Activated CD4-positive, CD25-positive, alpha-beta regulatory T cell treated with anti-CD3 and anti-CD28 coated beads, Interleukin-2, amount 50 U/mL, for 24 hours (primary cell): Measurements from ENCODE around the gene SEC14L2.
"Not testable (repeated sequence)": the region's sequence is repeated elsewhere in the genome, so short reads cannot be mapped to it uniquely, and the experiment has no call there.

Source experiments
- ATAC-seq, 2 donors: fragments of 150-1000 bp; cut with Tn5 transposase; one replicate each; pipeline ENCODE4 v1.10.0; 2021; ENCODE audit warnings: mild to moderate bottlenecking in 1 of 2, moderate library complexity in 1 of 2

SEC14L2 gene

GRCh38 chr22:30380011-30380410 is 16.8 kb upstream of the SEC14L2 start:
- ATAC-seq, result no peak

DNA sequence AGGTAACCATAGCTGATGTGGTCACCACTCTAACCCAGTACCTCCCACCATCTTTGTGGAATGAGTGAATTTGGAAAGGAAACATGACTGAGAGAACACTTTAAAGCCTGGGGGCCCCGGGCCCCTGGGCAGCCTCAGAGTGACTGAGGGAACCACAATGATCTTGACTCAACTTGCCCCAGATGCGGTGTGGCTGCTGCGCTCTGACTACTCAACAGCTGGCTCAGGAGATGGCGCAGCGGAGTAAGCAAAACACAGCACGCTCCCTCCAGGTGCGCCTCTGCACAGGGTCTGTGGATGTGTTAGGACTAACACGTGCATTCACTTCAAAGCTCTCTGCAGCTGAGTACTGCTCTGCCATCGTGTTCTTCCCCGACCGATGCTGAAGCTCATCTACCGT is 15.6 kb upstream of the SEC14L2 start:
- no peak for ATAC-seq

- no peak for ATAC-seq
Observed at GRCh38 chr22:30382340-30382739, 14.5 kb upstream of the SEC14L2 start.

GRCh38 chr22:30383061-30383460 is 13.8 kb upstream of the SEC14L2 start:
- no peak for ATAC-seq

DNA sequence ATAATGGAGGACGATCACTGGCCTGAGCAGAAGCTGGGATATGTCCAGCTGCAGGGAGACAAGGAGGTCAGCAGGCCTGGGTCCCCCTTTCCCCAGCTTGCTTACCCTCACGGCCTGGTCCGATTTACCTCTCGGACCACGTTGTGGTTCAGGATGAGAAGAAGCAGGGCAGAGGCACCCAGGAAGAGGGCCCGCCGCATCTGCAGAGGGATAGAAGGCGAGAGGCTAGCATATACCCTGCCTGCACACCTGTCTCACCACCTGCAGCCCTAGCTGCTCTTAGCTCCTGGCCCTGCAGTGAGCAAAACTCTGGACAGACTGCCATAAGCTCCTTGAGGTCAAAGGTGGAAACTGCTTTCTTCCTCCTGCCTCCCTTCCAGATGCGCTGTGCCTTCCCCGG is 10.9 kb upstream of the SEC14L2 start:
- ATAC-seq, result no peak

DNA sequence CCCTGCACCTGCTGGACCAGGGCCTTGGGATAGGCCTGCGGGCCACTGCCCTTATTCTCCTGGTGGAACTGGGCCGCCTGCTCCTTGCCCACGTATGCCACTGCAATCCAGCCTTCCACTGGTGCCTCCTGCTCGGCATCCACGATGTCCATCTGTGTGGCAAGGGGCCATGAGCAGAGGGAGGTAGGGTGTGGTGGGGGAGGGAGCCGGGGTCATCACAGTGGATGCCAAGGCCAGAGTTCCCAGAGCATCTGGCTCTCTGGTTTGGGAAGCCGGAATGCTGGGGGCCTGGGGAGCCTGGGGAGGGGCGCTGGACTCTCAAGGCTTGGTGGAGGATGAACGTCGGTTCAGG is 10.2 kb upstream of the SEC14L2 start:
- ATAC-seq, result no peak

GRCh38 chr22:30386960-30387827 is 9.6 kb upstream of the SEC14L2 start, which contains the start of gene RNF215:
RNF215 (minus strand) TSS chr22:30387411; CDS start chr22:30387313, 98 bp downstream.
- peak; percentile 79 to 89 for ATAC-seq

GRCh38 chr22:30390974-30391691 is 5.7 kb upstream of the SEC14L2 start:
- peak; percentile 61 to 64 for ATAC-seq

DNA sequence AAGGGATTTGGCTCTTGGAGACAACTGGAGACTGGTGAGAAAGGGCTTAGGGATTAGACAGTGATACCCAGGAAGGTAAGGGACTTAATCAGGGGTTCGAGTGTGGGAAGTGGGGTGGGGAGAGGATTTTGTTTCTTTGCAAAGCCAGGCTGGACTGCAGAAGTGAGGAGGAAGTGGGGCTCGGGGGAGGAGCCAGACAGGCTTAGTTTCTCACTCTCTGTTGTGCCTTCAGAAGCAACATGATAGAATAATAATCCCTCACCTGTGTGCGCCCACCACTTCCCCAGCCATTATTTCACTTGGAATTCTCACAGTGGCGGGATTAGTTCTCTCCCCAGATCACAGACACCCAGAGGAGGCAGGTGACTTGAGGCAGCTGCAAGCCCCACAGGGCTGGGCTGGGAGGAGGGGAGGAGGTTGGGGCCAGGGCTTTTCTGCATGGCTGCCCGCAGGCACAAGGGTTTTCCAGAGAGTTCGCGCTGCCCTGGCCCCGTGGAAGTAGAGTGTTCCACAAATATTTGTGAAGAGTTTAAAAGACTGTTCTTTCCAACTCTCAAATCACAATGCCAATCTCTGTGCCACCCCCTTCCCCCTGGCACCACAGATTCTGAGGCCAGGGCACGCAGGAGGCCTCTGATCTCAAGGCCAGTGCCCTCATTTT is 4.0 kb upstream of the SEC14L2 start:
- no peak for ATAC-seq

GRCh38 chr22:30393322-30393680 is 3.5 kb upstream of the SEC14L2 start:
- ATAC-seq, result no peak

DNA sequence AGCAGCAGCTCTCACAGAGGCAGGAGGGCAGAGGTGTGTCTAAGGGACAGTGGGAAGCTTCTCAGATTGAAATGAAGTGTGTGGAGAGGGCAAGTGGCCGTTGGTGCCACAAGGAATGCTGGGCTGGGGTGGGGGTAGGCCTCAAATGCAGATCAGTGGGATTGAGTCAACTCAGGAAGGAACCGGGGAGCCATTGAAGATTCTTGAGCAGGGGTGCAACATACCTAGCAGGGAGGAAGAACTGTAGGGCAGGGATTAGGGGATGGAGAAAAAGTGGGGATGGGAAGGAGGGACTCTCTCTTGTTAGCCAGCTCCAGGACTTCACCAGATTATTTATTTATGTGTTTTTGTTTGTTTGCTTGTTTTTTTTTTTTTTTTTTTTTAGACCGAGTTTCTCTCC is 2.9 kb upstream of the SEC14L2 start:
- ATAC-seq, result no peak

GRCh38 chr22:30397656-30398635 is 1.1 kb downstream of the SEC14L2 start:
- no peak for ATAC-seq

DNA sequence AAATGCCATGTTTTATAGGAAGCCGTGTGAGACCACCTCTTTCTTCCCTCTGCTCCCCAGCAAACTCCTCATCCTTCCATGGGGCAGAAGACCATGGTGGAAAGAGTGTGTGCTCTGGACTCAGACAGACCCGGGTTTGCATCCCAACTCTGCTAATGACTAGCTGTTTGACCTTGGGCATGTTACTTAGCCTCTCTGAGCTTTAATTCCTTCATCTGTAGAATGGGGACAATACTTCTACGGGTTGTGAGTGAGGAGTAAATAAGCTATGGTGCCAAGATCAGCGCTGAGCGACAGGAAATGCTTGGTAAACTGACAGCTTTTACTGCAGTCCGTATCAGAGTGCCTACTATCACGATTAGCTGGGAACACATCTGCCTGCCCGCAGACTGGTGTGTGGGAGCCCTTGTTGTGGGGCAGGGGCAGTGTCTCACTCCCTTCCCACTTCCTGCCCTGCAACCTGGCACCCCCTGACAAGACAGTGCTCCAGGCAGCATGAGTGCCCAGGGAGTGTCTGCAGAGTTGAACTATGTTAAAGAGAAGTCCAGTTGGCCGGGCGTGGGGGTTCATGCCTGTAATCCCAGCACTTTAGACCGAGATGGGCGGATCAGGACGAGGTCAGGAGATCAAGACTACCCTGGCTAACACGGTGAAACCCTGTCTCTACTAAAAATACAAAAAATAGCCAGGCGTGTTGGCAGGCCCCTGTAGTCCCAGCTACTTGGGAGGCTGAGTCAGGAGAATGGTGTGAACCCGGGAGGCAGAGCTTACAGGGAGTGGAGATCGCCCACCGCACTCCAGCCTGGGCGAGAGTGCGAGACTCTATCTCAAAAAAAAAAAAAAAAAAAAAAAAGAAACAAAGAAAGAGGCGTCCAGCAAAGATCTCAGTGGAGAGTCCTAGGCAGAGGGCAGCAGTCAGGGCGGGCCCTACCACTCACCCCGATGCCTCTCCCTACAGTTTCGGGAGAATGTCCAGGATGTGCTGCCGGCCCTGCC is 2.2 kb downstream of the SEC14L2 start:
- no peak for ATAC-seq

GRCh38 chr22:30399718-30400117 is 2.9 kb downstream of the SEC14L2 start:
- no peak for ATAC-seq

- no peak for ATAC-seq
Observed at GRCh38 chr22:30400159-30400558, 3.3 kb downstream of the SEC14L2 start.

DNA sequence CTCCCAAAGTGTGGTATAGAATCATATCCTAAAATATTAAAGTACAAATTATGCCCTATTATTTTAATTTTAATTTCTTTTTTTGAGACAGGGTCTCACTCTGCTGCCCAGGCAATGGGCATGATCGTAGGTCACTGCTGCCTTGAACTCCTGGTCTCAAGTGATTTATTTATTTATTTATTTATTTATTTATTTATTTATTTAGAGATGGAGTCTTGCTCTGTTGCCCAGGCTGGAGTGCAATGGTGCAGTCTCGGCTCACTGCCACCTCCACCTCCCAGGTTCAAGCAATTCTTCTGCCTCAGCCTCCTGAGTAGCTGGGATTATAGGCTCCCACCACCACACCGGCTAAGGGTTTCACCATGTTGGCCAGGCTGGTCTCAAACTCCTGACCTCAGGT is 4.2 kb downstream of the SEC14L2 start:
- ATAC-seq, result not testable (repeated sequence)

- no peak for ATAC-seq
Observed at GRCh38 chr22:30402028-30402765, 5.4 kb downstream of the SEC14L2 start.

DNA sequence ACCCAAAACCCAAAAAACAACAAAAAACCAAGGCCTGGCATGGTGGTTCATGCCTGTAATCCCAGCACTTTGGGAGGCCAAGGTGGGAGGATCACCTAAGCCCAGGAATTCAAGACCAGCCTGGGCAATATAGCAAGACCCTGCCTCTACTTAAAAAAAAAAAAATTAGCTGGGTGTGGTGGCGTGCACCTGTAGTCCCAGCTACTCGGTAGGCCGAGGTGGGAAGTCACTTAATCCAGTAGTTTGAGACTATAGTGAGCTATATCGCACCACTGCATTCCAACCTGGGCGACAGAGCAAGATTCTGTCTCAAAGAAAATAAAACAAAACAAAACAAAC is 5.9 kb downstream of the SEC14L2 start:
- ATAC-seq, result not testable (repeated sequence)

- no peak for ATAC-seq
Observed at GRCh38 chr22:30404307-30404706, 7.5 kb downstream of the SEC14L2 start.

DNA sequence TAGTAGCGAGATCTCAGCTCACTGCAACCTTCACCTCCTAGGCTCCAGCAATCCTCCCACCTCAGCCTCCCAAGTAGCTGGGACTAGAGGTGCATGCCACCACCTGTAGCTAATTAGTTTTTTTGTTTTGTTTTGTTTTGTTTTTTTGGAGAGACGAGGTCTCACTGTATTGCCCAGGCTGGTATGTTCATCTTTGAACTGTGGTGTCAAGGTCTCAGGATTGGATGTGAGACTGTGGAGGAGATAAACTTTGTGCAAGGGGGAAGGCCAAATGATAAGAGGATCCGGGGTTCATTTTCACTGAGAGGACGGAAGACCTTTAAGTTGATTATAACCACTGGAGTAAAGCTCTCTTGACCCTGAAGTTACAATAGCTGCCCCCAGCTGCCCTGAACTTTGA is 8.9 kb downstream of the SEC14L2 start:
- no peak for ATAC-seq
